Activated CD8-positive, alpha-beta T cell treated with anti-CD3 and anti-CD28 coated beads for 36 hours (primary cell): ENCODE results near the gene TTYH2. TPM values are rescaled to one million over a fixed set of nuclear protein-coding genes. Genes with fewer than 3 reads are reported as not detected.
"Not testable (repeated sequence)": the region's sequence is repeated elsewhere in the genome, so short reads cannot be mapped to it uniquely, and the experiment has no call there.

ENCODE experiments used
- ATAC-seq: fragments of 200-7000 bp; cut with Tn5 transposase; one replicate; pipeline ENCODE4 v1.10.0; 2021; ENCODE audit warnings: mild to moderate bottlenecking, moderate library complexity
- CTCF ChIA-PET: fragments of 350-600 bp; sonication (Branson Sonifier 250); formaldehyde crosslinking; loops from one replicate; lab custom pipeline; 2021; ENCODE audit warnings: antibody characterized with exemption; lab: Charles Lee
- POLR2A ChIA-PET: fragments of 350-600 bp; sonication (Branson Sonifier 250); formaldehyde crosslinking; loops from one replicate; lab custom pipeline; 2021; ENCODE audit warnings: antibody characterized with exemption; lab: Charles Lee
- DNase-seq: peaks from one replicate; pipeline ENCODE4 v3.0.0-alpha.2; 2020
- H3K27ac Mint-ChIP-seq: one replicate; pipeline ENCODE4 v1.8.0; 2021; ENCODE audit warnings: mild to moderate bottlenecking, mixed read lengths
- H3K27me3 Mint-ChIP-seq: one replicate; pipeline ENCODE4 v1.8.0; 2021; ENCODE audit warnings: mixed read lengths
- H3K36me3 Mint-ChIP-seq: one replicate; pipeline ENCODE4 v1.8.0; 2021; ENCODE audit warnings: low read depth, mixed read lengths
- H3K4me1 Mint-ChIP-seq: one replicate; pipeline ENCODE4 v1.8.0; 2021; ENCODE audit warnings: low read depth, mixed read lengths
- H3K4me3 Mint-ChIP-seq: one replicate; pipeline ENCODE4 v1.8.0; 2021; ENCODE audit warnings: mild to moderate bottlenecking, moderate library complexity, mixed read lengths
- H3K9me3 Mint-ChIP-seq: one replicate; pipeline ENCODE4 v1.8.0; 2021; ENCODE audit warnings: mixed read lengths
- intact Hi-C: fragments of 100-400 bp; cut with micrococcal nuclease; formaldehyde crosslinking; loops from one replicate; pipeline ENCODE4 v1.10.0; 2022
- total RNA-seq, 2 experiments: library from RNA; stranded (reverse); gene quantifications; one replicate each; pipeline ENCODE4 v1.2.3, GENCODE V29; 2021
- TF ChIP-seq, protein P1 (sequence below): fragments of 200-600 bp; IDR thresholded peaks from one replicate; pipeline ENCODE4 v1.8.0; 2022; ENCODE audit warnings: antibody characterized with exemption, mild to moderate bottlenecking

TTYH2 gene
- total RNA-seq, 2 experiments from 2014 or later: 3.4 to 4.9 TPM

DNA sequence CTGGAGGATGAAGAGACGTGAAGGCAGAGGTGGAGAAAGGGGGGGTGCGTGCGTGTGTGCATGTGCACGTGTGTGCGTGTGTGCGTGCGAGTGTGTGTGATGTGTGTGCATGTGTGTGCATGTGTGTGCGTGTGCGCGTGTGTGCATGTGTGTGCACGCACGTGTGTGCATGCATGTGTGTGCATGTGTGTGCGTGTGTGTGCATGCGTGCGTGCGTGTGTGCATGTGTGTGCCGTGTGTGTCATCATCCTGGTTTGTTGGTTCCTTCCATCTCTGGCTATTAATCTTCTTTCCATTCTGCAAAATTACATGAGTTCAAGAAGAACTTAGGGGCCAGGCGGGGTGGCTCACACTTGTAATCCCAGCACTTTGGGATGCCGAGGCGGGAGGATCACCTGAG is 26.9 kb upstream of the TTYH2 start:
- Mint-ChIP-seq H3K27ac (no peak overlapping the region), H3K36me3 (no peaks in the 10 kb centered on the region), H3K4me1 (no peaks in the 10 kb centered on the region), H3K27me3 (peaks cover 12% of the 10 kb centered on the region), H3K4me3 (no peak overlapping the region), H3K9me3 (no peaks in the 10 kb centered on the region)
- POLR2A ChIA-PET: no interaction called here
- intact Hi-C loops: no loop called here
- TF ChIP-seq, protein P1, sequence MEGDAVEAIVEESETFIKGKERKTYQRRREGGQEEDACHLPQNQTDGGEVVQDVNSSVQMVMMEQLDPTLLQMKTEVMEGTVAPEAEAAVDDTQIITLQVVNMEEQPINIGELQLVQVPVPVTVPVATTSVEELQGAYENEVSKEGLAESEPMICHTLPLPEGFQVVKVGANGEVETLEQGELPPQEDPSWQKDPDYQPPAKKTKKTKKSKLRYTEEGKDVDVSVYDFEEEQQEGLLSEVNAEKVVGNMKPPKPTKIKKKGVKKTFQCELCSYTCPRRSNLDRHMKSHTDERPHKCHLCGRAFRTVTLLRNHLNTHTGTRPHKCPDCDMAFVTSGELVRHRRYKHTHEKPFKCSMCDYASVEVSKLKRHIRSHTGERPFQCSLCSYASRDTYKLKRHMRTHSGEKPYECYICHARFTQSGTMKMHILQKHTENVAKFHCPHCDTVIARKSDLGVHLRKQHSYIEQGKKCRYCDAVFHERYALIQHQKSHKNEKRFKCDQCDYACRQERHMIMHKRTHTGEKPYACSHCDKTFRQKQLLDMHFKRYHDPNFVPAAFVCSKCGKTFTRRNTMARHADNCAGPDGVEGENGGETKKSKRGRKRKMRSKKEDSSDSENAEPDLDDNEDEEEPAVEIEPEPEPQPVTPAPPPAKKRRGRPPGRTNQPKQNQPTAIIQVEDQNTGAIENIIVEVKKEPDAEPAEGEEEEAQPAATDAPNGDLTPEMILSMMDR: no peak
- CTCF ChIA-PET: interaction anchor here (1.4 to 7.1 kb wide), 2 partner anchors 10 to 13 kb away, joined by 5 to 50 read pairs; no protein-coding TSS in a partner anchor
- DNase-seq (no peak), ATAC-seq (no peak)

DNA sequence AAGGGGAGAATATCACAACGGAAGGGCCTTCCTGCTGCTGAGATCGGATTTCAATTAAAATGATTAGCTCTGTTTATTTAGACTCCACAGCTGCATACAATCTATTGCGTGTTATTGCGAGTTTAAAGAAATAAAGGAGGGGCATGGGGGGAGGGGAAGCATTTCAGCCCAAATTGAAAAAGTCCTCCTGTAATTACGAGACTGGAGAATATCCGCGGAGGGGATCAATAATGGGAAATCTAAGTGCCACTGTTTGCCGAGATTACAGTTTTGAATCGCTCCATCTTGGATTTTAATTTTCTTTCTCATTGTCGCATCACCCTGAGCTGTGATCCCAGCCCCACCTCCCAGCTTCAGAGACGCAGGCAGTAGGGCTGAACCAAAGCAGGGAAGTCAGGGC is 25.6 kb upstream of the TTYH2 start:
- ChIA-PET POLR2A (no interaction called here), CTCF (interaction anchor here (1.4 to 7.1 kb wide), 3 partner anchors 11 to 15 kb away, joined by 5 to 50 read pairs (median 5); partner anchors contain the start of gene RPL38)
- Mint-ChIP-seq H3K27me3 (peaks cover 11% of the 10 kb centered on the region), H3K27ac (no peak overlapping the region), H3K4me1 (no peaks in the 10 kb centered on the region), H3K4me3 (no peak overlapping the region), H3K9me3 (no peaks in the 10 kb centered on the region), H3K36me3 (no peaks in the 10 kb centered on the region)
- ATAC-seq (no peak), DNase-seq (no peak)
- TF ChIP-seq, protein P1: no peak
- intact Hi-C loops: no loop called here

DNA sequence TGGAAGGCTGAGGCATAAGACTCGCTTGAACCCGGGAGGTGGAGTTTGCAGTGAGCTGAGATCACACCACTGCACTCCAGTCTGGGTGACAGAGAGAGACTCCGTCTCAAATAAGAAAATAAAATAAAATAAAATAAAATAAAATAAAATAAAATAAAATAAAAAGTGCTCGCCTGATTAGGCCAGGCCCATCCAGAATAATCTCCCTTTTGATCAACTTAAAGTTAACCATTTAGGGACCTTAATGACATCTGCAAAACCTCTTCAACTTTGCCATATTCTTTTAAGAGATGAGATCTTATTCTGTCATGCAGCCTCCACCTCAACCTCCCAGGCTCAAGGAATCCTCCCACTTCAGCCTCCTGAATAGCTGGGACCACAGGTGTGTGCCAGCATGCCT is 24.7 kb upstream of the TTYH2 start:
- H3K36me3 Mint-ChIP-seq, H3K4me1 Mint-ChIP-seq, ATAC-seq, H3K9me3 Mint-ChIP-seq, intact Hi-C loops, DNase-seq, H3K27ac Mint-ChIP-seq, H3K4me3 Mint-ChIP-seq: not testable (repeated sequence)
- ChIA-PET POLR2A (interaction anchor here (0.6 kb wide), 1 partner anchor 61 kb away, joined by 3 read pairs; no protein-coding TSS in a partner anchor), CTCF (interaction anchor here (2.0 to 7.1 kb wide), 2 partner anchors 11 to 15 kb away, joined by 5 to 50 read pairs; partner anchors contain the start of gene RPL38)
- H3K27me3 Mint-ChIP-seq: peaks cover 14% of the 10 kb centered on the region

DNA sequence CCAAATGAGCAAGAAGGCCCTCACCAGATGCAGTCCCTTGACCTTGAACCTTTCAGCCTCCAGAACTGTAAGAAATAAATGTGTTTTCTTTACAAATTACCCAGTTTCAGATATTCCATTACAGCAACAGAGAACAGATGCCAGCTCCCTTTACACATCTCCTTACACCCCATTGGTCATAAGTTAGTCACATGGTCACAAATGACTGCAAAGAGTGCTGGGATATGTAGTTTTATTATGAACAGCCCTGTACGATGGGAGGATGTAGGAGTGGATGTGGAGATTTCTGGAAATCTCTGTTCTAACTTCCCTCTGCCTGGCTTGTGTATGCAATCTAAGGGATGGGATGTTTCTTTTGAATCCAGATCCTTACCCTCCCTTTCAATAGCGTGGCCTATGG is 23.2 kb upstream of the TTYH2 start:
- DNase-seq (no peak), ATAC-seq (peak; percentile 83)
- Mint-ChIP-seq H3K27me3 (peaks cover 19% of the 10 kb centered on the region), H3K4me3 (no peak overlapping the region), H3K9me3 (no peaks in the 10 kb centered on the region), H3K36me3 (no peaks in the 10 kb centered on the region), H3K4me1 (peaks cover 1% of the 10 kb centered on the region), H3K27ac (no peak overlapping the region)
- CTCF ChIA-PET: interaction anchor here (7.1 kb wide), 1 partner anchor 10 kb away, joined by 50 read pairs; no protein-coding TSS in a partner anchor
- intact Hi-C loops: no loop called here
- POLR2A ChIA-PET: no interaction called here
- TF ChIP-seq, protein P1: no peak

DNA sequence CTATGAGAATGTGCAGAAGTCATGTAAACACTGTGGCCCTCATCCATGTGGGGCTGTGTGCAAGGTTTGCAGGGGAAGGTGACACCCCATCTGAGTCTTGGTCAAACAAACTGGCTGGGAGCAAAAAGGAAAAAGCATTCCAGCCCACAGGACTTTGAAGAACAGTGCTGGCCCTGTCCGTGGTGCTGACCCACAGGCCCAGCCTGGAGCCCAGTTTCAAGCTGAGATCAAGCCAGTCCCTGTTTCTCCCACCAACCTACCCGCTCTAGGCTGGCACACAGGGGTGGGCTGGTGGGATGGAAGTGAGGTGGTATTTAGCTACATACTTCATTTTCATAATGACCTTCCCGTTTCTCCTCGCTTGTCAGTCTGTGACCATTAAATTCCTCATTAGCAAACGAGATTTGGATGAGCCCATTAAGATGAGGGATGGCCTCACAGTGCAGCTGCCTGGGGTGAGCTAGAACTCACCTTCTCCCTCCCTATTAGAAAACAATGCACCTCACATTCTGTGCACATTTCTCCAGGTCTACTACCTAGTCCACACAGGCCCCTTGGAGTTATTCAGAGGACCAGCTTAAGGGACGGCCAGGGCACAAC is 22.5 kb upstream of the TTYH2 start:
- Mint-ChIP-seq H3K36me3 (no peaks in the 10 kb centered on the region), H3K4me3 (no peak overlapping the region), H3K9me3 (no peaks in the 10 kb centered on the region), H3K4me1 (peaks cover 1% of the 10 kb centered on the region), H3K27me3 (peaks cover 23% of the 10 kb centered on the region), H3K27ac (no peak overlapping the region)
- TF ChIP-seq, protein P1: no peak
- no peak for ATAC-seq
- intact Hi-C loops: no loop called here
- ChIA-PET POLR2A (no interaction called here), CTCF (interaction anchor here (1.0 to 7.1 kb wide), 3 partner anchors 9 to 101 kb away, joined by 5 to 50 read pairs (median 10); partner anchors contain the start of gene RPL38)
- DNase-seq: no peak
